ENCODE measurements around the gene ACIN1.

DNA sequence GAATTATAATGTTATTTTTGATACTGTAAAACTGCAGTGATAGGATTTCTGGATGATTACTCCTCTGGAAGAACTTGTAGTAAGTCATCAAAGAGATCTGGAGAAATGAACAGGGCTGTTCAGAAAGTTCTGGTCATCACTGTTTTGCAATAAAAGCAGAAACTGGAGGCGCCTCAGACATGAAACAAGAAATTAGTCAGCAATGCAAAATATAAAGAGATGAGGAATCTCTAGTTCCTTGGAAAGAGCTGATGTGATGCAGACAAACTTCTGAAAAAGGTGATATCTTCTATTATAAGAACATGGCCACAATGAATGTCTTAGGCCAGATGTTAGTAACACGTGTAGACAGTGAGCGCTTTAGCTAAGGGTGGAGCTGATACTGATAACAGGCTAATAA, 9.5 kb downstream of the ACIN1 start:
- TF ChIP-seq POLR2AphosphoS5 (IDR thresholded peaks at IDR 0.05), result no peak
- no peak for TF ChIP-seq POLR2A (IDR thresholded peaks at IDR 0.05)
- TF ChIP-seq, protein P1, sequence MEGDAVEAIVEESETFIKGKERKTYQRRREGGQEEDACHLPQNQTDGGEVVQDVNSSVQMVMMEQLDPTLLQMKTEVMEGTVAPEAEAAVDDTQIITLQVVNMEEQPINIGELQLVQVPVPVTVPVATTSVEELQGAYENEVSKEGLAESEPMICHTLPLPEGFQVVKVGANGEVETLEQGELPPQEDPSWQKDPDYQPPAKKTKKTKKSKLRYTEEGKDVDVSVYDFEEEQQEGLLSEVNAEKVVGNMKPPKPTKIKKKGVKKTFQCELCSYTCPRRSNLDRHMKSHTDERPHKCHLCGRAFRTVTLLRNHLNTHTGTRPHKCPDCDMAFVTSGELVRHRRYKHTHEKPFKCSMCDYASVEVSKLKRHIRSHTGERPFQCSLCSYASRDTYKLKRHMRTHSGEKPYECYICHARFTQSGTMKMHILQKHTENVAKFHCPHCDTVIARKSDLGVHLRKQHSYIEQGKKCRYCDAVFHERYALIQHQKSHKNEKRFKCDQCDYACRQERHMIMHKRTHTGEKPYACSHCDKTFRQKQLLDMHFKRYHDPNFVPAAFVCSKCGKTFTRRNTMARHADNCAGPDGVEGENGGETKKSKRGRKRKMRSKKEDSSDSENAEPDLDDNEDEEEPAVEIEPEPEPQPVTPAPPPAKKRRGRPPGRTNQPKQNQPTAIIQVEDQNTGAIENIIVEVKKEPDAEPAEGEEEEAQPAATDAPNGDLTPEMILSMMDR (IDR thresholded peaks at IDR 0.05), result no peak
- TF ChIP-seq EP300 (IDR thresholded peaks at IDR 0.05), result no peak

Measured in upper lobe of left lung (tissue), 4 donors.